GM19463 (cell line): ENCODE results near the gene STUM.
"Not testable (repeated sequence)": the region's sequence is repeated elsewhere in the genome, so short reads cannot be mapped to it uniquely, and the experiment has no call there.

Experiments
- ATAC-seq: cut with Tn5 transposase; IDR thresholded peaks from one replicate; pipeline ENCODE4 v1.9.1; 2021; ENCODE audit warnings: mild to moderate bottlenecking, moderate library complexity; ENCODE audit not compliant: unreplicated experiment

The STUM gene

DNA sequence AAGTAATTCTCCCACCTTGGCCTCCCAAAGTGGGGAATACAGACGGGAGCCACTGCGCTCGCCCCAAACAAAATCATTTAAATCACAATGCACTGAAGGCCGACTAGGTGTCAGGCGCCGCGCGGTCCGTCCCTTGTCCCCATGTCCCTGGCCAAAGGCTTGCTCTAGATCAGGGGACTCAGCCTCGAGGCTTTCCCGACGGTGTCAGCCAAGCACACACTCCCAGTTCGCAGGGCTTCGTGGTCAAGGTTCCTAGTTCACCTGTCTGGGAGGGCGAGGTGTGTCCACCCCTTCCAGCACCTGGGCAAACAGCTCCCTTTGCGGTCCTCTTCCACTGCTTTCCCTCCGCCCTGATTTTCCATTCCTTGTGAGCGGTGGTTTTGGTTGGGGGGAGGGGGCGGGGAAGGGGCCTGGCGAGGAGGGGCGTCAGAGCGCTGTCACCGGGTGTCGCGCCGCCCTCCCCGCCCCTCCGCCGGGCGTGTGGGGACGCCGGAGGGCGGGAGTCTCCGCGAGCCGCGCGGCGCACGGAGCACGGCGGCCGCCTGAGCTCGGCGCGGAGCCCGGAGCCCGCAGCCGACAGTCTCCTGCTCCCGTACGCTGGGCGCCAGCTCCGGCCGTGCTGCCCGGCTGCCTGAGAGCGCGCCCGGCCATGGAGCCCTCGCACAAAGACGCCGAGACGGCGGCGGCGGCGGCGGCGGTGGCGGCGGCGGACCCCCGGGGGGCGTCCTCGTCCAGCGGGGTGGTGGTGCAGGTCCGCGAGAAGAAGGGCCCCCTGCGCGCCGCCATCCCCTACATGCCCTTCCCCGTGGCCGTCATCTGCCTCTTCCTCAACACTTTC, at the start of gene STUM:
Gene STUM, plus strand, starts transcription at position 509 of the 838 bp plus-strand sequence. Its CDS starts 141 bp downstream, at position 650.
- no peak for ATAC-seq

DNA sequence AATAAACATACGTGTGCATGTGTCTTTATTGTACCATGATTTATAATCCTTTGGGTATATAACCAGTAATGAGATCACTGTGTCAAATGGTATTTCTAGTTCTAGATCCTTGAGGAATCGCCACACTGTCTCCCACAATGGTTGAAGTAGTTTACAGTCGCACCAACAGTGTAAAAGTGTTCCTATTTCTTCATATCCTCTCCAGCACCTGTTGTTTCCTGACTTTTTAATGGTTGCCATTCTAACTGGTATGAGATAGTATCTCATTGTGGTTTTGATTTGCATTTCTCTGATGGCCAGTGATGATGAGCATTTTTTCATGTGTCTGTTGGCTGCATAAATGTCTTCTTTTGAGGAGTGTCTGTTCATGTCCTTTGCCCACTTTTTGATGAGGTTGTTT, 48.9 kb upstream of the STUM start:
- not testable (repeated sequence) for ATAC-seq

GRCh38 chr1:226506021-226506420, 42.5 kb upstream of the STUM start:
- no peak for ATAC-seq

- no peak for ATAC-seq
These were observed 41.6 kb upstream of the STUM start for GRCh38 chr1:226506921-226507320.

DNA sequence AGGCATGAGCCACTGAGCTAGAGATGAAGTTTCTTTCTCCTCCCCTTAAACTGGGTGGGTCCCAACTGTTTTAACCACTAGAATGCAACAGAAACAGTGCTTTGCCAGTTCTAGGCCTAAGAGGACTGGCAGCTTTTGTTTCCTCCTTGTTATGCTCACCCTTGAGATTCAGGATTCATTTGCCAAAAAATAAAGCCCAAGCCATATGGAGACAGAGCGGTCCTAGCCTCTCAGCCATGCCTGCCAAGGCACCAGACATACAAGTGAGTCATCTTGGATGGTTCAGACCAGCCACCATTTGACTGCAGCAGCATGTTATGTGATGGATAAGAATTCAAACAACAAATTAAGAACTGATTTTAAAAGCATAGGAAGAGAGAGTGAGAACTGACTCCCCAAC, 38.1 kb upstream of the STUM start:
- ATAC-seq = no peak

- no peak for ATAC-seq
These were observed 37.3 kb upstream of the STUM start for GRCh38 chr1:226511296-226511695.

GRCh38 chr1:226512076-226512728, 36.4 kb upstream of the STUM start:
- ATAC-seq = no peak

DNA sequence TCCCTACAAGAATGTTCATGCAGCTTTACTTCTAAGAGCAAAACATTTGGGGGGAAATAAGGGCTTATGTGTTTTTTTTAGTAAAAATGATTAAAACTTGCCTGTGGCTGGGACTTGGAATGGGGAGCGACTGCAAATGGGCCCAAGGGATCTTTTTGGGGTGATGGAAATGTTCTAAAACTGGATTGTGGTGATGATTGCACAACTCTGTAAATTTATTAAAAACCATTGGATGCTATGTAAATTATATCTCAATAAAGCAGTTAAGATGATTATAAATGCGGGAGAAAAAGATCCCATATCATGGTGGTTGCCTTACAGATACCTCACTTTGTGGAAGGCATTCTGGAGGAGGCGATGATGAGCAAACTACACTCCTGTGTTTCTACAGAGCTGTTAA, 30.2 kb upstream of the STUM start:
- ATAC-seq = no peak

DNA sequence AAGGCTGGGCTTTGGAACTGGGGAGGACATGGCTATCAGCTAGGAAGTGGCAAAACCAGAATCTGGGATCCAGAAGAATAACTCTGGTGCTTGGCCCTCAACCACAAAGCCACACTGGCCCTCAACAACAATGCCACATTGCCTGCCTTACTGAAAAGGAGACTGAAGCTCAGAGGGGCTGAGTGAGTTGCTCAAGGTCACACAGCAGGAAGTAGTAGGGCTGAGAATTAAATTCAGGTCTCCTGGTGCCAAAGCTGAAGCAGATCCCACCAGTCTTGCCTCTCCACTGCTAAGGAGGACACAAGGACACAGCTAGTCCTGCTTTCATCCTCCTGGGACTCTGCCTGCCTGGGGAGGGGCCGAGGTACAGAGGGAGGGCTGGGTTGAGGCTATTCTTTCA, 29.4 kb upstream of the STUM start:
- ATAC-seq = no peak

DNA sequence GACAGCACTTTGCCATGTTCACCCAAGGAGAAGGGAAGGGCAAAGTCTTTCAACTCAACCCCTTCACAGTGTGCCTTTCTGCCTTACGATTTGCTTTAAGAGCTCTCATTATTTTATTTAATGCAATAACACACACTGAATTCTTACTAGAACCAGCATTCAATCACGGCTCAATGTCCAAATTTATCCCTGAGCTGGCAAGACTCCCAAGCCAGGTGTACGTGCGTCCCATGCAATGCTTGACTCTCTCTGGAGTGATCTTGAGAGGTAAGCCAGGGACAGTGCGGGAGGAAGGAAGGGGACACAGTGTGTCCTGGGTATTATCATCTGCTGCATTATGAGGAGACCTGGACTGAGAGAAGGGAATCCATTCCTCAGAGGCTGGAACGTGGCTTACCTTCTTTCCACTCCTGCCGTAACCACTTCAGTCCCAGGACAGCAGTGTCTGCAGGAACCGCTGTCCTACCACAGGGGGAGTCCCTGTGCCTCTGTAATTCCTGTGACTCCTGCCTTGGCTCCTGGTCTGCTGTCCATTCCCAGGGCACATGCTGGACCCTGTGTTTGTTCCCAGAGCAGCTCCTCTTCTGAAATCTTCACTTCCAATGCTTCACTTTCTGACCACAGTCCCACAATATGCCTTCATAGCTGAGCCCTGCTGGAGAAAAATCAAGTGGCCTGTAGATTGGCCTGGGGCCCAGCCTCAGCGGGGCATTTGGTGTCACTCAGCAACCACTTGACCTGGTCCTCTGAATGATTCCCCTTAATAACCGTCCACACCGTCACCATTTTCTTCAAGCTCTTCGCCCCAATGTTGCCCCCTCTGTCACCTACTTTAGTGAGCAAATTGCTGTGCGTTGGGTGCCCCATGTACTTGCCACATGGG, 28.6 kb upstream of the STUM start:
- ATAC-seq = no peak

- no peak for ATAC-seq
These were observed 27.8 kb upstream of the STUM start for GRCh38 chr1:226520640-226521355.

DNA sequence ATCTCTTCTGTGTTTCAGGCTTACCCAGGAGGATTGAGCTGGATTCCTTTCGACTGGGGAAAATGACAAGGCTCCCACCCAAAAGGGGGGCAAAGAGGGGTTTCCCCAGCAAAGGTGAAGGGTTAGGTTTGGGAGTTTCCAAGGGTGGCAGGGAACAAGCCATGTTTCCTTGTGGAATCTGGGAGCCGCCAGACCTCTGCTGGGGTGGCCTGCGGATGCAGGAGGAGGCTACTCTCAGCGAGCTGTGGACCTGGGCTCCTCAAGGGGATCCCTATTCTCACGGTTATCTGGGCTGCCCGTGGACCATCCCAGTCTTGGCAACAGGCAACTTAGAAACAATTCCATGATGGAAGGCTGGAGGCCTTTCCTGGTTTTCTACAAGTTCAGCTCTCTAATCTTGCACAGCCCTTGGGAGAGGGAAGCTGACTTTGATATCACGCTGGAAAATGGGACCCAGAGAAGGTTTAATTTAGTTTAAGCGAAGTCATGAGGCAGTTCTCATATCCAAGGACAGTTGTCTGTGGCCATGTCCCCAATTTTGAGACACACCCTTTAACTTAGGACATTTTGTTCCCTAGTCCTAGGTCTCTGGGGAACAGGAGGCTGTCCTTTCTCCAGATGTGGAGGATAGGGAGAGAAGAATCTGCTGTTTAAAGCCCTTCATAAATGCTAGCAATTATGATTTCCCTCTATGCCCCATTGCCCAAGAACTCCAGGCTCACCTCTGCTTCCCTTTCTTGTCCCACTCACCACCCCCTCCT, 24.7 kb upstream of the STUM start:
- no peak for ATAC-seq

- ATAC-seq = no peak
These were observed 24.0 kb upstream of the STUM start for GRCh38 chr1:226524547-226524946.

DNA sequence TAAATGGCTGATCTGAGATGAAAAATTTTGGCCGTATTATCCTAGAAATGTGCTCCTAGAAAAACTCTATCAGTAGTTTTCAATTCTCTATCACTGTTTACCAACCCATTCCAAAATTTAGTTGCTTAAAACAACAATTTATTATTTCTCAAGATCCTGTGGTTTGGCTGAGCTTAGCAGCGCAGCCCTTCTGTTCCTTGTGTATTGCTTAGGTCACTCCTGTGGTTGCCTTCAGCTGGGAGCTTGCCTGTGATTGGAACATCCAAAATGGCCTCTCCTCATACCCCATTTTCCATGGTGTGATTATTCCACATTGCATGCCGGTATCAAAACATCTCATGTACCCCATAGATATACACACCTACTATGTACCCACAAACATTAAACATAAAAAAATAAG, 22.8 kb upstream of the STUM start:
- no peak for ATAC-seq

DNA sequence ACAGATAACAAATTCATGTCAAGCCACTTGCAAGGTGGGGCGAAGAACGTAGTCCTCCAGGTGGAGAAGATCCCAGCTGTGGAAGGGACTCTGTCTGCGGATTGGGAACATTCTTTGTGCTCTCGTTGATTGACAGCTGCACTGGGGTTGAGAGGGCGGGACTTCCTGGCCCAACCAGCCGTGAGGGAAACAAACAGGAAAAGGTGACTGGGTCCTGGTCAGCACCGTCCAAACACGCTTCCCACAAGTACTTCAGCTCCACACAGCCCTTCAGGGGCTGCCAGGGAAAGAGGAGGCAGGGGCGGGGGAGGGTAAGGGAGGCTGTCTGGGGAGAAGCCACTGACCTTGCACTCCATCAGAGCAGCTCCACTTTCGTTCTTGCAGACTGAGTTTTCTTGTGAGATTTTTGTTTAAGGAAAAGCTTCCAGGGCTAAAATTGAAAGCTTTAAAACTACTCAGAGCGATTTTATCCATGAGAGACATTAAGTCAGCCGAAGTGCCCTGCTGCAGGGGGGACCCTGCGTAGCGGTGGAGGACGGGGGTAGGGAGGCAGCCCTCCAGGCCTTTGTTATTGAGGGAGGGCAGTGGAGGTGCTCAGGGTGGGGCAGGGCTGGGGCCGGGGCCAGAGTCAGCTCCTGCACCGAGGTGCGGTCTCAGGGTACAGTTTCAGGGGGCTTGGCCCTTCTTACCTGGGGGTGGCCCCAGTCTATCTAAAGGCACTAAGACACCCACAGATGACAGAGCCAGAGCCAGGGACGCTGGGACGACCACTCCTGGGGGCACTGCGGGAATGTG, 21.6 kb upstream of the STUM start:
- ATAC-seq = no peak

- no peak for ATAC-seq
These were observed 18.7 kb upstream of the STUM start for GRCh38 chr1:226529891-226530290.

DNA sequence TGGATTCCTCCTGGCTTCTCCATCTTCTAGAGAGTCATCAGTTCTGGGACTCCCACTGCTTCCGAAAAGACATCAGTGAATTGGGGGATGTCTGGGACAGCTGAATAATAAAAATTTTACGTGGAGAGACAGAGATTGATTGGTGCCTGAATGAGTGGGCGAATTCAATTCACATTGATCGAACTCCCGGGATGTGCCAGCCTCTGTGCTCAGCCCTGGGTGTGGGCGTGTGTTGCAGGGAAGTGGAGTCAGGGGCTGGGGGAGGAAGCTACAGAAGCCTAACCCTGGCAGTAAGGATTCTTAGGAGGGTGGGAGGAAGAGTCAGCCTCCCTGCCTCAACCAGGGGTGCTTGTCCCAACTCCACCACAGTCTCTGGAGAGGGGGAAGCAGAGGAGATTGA, 18.0 kb upstream of the STUM start:
- ATAC-seq = no peak

DNA sequence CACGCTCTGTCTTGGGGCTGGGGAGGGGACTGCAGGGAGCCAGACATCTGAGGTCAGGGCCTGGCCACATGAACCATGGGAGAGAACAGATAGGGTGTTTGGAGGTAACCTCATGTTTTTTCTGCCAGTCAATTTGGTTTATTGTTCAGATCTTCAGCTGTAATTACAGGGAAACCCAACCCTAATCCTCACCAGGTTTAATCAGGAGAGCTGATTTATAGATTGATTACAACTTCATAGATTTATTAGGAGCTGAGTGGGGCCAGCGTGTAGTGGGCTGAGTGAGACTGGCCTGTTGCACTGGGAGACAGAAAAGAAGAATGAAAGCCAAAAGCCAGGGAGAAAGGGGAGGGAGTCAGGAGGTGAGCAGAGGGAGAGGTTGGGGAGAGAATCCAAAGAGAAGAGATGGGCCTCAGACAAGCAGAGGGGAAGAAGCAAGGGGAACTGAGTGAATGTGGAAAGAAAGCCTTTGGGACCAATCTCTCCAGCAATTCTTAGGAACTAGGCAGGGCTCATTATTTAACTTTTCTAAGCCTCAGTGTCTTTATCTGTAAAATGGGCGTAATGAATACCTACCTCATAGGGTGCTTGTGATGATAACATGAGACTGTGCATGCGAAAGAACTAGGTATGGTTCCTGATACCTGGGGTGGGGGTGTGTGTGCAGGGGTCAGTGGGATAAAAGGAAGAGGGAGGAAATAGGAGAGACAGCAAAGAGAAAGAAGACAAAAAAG, 17.0 kb upstream of the STUM start:
- ATAC-seq = no peak

DNA sequence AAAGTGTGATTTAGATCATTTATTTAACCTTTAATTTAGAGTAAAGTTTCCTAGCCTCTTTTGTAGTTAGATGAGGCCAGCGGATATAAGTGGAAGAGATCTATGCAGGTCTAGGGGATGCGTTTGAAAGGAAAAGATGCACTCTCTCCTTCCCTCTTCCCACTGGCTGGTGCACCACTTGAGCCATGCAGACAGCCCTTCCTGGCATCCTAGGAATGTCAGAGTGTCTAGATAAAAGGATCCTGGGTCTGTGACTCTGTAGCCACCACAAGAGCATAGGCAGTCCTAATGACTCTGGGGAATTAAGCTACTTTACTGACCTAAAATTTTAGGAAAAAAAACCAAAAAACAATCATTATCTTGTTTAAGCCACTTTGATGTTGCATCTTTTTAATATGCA, 16.0 kb upstream of the STUM start:
- ATAC-seq = no peak
